M059J (cell line): ENCODE data around the gene ATG16L2. TPM values are rescaled to one million over a fixed set of nuclear protein-coding genes. Genes with fewer than 3 reads are reported as not detected.

ENCODE experiments used
- DNase-seq: peaks from one replicate; pipeline ENCODE4 v3.0.0-alpha.2; 2012; ENCODE audit warnings: low read depth
- total RNA-seq: library from RNA; depleted of rRNA; stranded (reverse); fragments of >200 nt; shearing (Covaris generic); gene quantifications from 2 replicates; pipeline ENCODE4 v1.2.3, GENCODE V29; 2014

The ATG16L2 gene
- total RNA-seq, 1 experiment from 2014 or later, result 3.5 TPM

DNA sequence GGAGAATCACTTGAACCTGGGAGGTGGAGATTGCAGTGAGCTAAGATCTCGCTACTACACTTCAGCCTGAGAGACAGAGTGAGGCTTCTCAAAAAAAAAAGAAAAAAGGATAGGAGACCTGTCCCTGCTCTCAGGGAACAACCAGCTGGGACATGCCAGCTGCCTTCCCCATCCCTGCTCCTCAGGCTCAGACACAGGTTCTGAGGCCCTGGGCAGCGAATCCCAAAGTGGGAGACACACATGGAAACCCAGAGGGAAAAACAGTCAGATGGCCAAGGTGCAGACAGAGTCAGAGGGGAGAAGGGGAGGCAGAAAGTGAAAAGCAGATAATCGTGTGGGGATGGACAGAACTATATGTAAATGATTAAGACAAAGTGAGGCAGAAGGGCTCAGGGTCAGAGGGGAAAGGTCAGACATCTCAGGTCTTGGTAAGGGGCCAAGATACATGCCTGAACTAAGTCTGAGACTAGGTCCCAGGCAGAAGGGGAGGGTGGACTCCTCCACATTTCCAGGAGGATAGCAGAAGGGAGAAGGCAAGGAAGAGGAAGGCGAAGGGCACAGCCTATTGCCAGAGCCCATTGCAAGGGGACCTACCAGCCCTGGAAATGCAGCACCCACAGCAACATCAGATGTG is 34.6 kb upstream of the ATG16L2 start:
- DNase-seq, result no peak

DNA sequence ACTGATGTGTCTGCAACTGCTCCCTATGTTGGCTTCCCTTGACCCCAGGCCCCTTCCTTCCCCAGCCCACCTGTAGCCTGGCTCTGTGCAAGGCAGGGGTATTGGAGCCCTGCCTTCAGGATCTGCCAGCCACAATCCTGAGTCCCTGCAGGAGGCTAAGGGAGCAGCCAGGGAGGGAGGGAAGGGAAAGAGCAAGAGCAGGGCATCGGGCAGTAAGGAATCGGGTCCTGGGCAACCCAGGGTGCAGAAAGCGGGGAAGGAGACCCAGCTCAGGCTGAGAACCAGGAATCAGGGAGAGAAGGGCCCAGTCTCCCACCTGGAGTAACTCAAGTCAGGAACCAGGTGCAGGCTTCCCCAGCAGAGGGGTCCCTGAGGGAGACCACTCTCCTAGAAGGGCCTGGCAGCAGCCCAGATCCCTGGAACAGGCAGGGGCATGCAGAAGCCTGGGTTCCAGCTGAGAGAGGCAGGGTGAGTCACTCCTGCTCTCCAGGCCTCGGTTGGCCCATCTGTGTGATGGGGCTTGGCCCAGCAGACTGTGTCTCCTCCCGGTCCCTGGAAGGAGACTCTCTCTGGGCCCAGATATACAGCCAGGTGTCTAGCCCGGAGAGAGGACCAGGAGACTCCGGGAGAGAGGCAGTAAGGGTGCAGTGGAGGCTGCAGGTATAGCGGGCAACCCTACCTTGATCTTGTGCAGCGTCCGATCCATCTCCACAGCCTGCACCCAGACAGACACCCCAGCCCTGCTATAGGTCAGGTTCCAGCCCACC is 33.7 kb upstream of the ATG16L2 start:
- no peak for DNase-seq

DNA sequence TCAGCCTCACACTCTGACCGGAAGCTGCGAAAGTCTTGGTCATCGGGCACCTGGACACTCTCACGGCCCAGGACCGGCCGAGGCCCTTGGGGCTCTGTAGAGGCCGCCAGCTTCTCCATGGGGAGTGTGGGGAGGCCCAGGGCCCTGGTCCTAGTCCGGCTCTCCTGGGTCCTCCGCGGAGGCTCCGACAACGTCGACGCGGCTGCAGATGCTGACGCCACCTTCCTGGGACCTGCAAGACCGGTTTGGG is 33.2 kb upstream of the ATG16L2 start:
- no peak for DNase-seq

DNA sequence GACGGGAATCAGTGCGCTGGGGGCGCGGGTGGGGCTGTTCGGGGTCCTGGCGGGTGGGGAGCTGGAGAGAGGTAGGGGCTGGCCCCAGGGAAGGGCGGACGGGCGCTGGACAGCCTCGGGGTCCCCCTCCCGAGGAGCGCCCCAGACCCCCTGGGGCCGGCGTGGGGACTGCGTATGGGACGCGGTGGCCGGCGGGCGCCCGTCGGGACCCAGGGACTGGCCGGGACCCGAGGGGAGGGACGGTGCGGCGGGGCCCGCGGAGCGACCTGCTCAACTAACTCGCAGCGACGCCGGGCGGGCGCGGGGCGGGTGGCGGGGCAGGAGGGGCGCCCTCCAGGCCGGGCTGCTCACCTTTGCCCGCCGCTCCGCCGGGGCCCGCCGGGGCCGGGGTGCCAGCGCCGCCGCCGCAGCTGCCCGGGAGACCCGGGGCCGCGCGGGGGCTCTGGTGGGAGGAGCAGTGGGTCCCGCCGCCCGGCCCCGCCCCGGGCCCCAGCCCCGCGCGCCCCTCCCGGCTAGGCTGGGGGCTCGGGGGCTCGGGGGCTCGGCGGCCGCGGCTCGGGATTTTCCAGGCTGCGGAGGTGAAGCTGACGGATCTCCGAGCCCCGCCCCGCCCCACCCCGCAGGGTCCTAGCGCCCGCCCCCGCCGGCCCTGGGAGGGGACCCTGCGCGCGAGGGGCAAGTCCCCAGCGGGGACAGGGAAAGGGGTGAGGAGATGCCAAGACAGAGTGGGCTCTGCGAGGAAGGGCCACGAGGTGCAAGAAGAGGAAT is 32.7 kb upstream of the ATG16L2 start:
- DNase-seq, result no peak

DNA sequence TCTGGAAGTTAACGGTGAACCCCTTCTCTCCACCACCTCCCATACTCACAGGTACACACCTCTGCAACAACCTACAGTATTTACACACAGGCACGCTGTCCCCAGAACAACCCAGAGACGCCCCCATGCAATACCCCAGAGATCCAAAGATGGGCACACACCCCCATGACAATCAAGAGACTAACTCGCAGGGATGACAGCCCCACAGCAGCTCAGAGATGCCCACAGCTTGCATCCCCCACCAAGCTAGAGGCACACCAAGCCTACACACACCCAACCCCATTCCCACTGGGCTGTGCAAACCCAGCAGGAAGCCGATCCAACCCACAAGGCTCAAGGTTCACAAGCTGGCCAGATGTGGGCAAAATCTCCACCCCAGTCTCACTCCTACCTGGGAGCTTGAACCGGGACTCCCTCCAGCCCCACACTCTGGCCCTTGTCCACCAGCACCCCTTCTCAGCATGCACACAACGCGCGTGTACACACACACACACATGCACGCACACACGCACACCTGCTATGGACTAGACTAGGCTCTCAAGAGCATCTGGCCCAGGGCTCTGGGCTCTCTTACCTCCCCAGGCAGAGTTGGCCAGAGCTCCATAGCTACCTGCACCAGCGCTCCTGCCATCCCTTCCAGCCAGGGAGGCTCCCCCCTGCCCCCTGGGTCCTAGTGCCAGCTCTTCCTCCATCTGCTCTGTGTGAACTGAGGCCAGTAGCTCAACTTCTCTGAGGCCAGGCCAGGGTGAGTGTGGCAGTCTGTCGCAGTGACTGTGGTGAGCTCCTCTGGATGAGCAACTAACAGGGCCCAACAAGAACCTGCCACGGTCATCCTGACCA is 31.9 kb upstream of the ATG16L2 start:
- no peak for DNase-seq

DNA sequence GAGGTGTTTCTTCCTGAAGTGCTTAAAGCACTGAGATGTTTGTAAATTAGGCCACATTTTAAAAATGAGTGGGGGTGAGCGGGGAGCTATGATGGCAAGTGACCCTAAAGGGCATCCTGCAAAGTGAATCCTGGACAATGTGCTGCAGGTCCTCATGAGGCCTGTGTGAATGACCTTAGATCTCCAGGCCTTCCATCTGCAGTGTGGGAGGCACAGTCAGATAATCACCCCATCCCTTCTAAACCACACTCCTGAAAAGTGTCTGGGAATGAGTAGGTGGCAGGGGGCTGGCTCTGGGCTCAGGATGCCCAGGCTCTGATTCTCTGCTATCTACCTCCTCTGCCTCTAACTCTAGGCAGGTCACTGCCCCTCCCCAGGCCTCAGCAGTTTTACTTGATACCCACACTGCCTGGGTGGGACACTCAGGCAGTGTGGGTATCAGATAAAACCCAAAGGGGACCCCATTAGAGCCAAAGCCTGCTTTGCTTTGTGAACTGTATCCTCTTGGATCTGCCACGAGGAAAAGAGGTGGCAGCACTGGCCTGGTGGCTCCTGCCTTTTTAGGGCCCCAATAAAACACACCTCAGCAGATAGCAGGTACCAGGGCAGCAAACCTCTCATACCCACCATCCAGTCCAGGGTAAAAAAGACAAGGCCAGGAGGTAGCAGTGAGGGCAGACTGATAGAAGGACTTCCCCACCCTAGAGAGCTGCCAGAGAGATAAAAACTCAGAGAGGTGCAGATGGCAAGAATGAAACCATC is 30.9 kb upstream of the ATG16L2 start:
- DNase-seq, result no peak

DNA sequence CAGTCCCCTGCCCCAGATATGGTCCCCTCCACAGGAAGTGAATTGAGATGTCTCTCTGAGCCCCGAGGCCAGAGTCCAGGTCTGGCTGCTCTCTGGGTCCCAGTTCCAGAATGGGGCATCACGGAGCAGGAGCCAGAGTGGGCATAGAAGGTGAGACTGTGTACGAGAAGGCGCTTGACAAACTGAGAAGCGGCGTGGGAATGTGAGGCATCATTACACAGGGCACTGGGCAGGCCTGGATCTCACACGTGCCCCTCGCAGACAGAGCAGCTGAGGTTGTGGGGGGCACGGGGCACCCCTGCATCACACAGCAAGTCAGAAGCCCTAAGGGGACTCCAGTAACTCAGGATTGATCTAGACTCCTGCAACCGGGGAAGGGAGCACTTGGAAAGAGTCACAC is 29.5 kb upstream of the ATG16L2 start:
- no peak for DNase-seq

DNA sequence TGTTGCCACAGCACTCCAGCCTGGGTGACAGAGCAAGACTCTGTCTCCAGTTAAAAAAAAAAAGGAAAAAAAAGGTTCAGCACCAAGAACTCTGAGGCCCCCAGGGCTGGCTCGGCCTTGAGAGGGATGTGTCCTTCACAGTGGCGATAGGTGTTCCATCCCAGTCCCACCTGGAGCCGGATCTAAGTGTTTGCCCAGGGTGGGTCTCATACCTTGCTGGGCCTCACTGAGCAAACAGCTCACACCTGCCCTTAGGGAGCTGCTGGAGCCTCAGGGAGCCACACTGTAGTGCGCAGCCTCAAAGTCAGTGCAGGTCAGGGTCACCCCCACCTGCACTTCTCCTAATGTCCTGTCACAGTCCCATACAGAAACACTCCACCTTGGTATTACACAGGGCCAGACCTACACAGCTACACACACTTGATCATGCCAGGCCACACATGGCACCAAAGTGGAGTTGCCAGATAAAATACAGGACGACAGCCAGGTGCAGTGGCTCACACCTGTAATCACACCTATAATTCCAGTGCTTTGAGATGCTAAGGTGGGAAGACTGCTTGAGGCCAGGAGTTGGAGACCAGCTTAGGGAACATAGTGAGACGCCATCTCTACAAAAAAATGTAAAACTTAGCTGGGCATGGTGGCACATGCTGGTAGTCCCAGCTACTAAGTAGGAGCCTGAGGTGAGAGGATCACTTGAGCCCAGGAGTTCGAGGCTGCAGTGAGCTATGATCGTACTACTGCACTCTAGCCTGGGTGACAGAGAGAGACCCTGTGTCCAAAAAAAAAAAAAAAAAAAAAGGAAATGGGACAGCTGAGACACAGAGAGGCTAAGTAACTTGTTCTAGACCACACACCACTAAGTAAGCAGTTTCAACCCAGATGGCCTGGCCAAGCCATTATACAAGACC is 27.7 kb upstream of the ATG16L2 start:
- no peak for DNase-seq

DNA sequence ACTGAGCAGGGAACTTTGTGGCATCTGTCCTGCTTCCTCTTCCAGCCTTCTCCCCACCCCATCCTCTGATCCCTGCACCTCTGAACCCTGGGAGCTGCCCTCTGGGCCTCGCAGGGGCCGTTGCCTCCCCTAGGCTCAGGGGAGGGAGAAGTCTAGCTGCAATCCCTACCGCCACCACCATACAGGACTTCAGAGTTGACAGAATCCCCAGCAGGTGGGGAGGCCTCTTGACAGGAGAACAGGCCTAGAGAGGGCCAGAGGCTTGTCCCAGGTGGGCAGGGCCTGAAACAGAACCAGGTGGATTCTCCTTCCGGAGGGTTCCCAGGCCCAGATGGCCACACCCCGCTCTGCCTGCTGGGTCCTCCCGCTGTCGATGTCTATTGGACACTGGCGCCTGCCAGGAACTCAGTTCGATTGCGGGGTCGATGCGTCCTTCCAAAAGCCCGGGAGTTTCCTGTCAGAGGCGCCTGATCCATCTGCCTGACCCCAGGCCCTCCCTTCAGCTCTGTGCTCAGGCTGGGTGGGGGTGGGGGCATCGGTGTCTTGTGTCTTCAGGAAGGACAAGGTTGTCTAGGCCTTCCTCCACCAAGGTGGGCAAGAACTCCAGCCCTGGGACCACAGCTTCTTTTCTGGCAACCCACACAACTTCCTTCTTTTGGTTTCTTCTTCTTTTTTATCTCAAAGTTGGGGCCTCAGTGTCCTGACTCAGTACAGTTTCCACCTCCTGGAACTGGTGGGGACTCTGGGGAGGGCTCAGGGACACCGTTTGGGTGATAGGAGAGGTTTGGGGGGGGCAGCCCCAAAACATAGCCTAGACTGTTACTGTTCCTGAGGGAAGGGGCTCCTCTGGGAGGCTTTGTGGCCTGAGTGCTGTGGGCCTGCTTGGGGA is 26.8 kb upstream of the ATG16L2 start:
- no peak for DNase-seq

DNA sequence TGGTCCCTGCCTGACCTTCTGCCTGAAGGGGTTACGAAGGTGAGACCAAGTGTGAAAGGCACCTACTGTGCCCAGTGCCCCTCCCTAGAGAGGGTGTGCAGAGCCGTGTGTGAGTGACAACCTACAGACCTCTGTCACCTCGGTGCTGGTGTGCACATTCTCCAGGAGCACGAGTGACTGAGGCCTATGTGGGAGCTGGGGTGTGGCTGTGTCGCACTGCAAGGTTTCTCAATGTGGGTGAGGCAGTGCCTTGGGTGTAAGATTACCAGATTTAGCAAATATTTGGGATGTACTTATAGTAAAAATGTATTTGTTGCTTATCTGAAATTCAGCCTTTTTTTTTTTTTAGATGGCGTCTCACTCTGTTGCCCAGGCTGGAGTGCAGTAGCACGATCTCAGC is 26.0 kb upstream of the ATG16L2 start:
- DNase-seq, result no peak

DNA sequence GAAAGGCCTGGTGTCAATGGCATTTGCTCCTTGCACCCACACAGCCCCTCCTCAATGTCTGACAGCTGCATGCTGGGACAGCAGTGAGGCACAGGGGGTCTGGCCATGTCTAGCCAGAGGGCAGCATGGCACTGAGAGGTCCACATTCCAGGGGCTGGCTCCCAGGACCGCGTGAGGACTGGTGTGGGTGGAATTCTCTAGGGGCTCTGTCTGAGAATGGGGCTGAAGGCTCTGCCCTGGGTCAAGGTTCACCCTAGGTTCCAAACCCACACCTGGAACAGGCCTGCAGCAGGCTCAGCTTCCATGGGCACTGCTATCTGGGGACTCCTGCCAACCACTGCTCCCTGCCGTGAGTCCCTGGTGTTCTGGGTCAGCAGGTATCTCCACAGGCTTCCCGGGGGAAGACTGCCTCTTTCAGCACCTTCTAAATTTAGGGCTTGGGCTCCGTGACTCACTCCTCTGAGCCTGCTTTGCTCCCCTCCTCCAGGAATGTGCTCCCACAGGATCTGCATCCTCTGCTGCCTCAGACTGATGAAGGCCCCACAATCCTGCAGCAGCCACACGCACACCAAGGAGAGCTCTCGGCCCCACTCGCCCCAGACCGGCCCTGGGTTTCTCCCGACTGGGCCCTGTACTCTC is 24.6 kb upstream of the ATG16L2 start:
- DNase-seq, result peak; percentile 65

DNA sequence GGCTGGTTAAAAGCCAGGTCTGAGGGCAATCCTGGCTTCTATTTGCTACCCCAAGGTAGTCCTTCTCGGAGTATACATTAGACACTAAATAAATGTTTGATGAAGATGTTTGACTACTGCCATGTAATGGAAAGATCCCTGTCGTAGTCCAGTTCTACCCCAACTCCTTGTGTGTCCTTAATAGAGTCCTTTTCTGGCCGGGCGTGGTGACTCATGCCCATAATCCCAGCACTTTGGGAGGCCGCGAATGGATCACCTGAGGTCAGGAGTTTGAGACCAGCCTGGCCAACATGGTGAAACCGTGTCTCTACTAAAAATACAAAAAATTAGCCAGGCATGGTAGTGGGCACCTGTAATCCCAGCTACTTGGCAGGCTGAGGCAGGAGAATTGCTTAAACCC is 23.0 kb upstream of the ATG16L2 start:
- DNase-seq, result peak; percentile 25

DNA sequence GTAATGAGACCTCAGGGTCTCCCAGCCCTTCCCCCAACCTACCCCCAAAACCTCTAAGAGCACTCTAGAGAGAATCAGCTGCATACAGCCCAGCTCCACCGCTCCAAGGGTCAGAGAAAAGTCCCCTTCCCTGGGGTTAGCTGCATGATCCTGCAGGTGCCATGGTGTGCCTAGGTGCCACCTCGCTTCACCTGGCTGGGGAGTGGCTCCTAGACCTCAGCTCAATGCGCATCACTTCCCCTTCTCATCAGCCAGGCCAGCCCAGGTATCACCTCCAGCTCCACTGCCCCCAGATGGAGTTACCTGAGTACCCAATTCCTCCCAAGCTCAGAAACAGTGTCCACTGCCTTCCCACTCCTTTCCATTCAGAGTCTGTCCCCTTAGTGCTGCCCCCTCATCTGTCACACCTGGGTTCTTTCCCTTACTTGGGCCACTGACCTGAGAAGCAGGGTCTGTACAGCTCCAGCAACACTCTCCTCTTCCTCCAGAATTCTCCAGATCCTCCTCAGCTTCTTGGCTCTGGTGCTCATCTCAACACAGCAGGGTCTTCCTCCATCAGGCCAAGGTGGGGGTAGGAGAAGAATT is 21.7 kb upstream of the ATG16L2 start:
- DNase-seq, result no peak

DNA sequence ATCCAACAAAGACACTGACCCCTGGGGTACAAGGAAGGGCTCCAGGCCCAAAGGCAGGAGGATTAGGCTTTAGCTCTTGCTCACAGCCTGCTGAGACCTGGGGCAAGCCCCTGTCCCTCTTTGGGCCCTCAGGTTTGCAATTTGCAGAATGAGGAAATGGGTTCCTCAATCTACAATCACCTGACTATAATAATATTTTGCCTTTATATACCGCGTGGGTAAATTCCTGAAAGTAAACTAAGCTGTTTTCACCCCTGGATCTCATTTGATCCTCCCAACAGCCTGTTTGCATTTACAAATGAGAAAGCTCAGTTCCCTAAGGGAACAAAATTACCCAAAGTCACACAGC is 21.2 kb upstream of the ATG16L2 start:
- DNase-seq, result no peak

DNA sequence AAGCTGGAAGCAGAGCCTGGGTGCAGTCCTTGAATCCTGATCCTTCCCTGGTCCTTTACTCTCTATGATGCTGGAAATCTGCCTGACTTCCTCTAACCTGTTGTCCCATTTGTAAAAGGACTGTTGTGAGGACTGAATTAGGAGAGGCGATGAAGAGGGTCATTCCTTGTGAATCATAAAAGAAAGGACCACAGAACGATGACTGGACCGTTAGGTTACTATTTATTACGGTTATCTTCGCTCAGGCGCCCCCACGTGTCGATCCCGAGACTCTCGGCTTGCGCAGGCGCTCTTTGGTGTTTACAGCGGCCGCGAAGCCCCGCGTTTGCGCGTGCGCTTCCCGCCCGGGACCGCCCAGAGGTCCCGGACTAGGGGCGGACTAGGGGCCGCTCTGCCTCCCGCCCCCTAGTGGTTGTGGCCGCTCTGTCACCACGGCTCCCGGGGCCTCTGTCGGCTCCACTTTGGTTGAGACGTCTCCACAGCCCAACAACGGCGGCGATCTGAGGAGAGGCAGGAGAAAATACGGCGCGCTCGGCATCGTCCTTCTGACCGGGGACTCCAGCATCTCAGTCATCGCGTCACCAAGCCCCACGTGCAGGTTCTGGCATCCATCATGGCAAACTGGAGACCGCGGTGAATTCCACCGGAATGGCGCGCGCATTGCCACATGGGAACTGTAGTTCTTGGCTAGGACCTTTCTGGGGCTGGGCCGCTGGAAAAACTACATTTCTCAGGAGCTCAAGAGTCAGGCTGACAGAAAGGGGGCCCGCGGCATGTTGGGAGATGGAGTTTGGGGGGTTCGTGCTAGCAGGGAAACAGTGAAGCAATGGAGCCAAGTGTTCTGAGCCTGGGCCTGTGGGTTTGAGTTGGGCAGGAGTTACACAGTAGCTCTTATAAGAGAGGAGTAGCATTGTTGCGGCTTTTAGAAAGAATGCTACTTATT is 20.5 kb upstream of the ATG16L2 start, which contains the start of gene STARD10:
TSS of gene STARD10 (minus strand) at position 623 of the 943 bp plus-strand sequence. CDS start 12,866 bp downstream, outside the sequence.
- peak; percentile 94 for DNase-seq

DNA sequence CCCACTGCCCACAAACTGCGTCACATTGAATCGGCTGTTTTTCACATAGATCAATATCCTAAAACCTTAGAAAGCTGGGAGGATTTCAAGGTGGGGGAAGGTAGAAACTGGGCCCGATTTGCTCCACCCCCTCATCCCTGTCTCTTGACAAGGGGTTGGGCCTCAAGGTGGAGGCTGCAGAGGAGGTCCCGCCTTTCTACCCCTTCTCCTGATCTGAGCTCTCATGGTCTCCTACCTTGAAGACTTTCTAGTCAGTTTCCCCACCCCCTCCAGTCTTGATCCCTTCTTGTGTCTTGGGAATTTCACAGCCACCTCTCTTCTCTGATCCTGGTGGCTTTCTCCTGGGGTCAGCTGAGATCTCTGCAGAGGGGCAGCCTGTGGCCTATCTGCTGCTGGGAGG is 15.8 kb upstream of the ATG16L2 start:
- DNase-seq, result no peak

DNA sequence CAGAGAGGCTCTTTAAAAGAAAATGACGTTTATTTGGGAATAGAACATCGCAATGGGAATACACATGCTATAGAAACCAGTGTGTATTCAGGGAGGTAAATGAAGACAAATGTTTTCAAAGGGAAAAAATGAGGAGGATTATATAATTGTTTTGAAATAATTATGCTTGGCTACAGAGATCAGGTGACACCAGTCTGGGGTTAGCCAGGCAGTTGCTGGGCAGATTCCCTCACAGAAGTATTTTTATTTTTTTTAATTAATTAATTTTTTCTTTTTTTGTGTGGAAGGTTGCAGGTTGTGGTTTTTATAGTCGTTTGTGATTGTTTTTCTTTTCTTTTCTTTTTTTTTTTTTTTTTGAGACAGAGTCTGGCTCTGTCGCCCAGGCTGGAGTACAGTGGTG is 14.8 kb upstream of the ATG16L2 start:
- no peak for DNase-seq
